Stimulated activated CD4-positive, alpha-beta T cell treated with anti-CD3 and anti-CD28 coated beads, Interleukin-12 subunit alpha, Interleukin-12 subunit beta, amount 100 ng/mL, for 24 hours (primary cell): ENCODE data around the gene CIRBP.
"Not testable (repeated sequence)": the region's sequence is repeated elsewhere in the genome, so short reads cannot be mapped to it uniquely, and the experiment has no call there.

Experiments
- DNase-seq, 2 experiments: peaks; one replicate each; pipeline ENCODE4 v3.0.0-alpha.2; 2020; ENCODE audit warnings: low read depth in 2 of 2

CIRBP gene

DNA sequence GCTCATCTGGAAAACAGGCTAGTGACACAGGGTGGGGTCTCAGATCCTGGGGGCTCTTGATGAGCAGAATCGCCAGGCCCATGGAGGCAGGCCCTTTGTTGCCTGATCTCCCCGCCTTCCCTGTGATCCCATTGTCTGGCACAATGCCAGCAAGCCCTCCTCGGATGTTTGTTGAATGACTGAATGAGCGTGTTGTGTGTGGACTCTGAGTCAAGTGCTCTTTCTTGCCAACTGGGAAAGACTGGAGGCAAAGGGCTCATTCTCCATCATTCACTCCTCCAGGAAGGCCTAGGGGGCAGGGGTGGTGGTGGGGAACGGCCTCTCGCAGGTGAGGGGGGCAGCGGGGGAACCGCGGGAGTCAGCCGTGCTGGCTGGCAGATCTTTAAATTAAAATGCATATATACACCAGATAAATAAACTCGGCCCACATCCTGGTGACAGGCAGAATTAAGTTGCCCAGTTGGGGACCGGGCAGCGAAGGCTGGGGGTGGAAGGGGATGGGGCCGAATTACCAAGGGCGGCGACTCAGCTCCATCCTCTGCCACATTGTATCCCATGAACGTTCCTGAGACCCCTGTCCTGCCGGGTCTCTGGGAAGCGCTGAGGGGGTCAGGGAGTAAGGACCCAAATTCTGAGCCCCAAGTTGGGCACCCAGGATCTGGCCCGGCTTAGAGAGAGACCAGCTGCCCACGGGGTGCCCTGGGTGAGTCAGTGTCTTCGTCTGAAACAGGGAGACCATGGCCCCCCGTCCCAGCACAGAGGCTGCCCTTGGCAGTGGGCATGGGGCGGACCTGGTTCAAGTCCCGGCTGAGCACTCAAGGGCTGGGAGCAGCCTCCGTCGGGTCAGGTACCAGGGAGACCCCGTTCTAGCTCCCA lies 41.1 kb downstream of the CIRBP start:
- no peak for DNase-seq

DNA sequence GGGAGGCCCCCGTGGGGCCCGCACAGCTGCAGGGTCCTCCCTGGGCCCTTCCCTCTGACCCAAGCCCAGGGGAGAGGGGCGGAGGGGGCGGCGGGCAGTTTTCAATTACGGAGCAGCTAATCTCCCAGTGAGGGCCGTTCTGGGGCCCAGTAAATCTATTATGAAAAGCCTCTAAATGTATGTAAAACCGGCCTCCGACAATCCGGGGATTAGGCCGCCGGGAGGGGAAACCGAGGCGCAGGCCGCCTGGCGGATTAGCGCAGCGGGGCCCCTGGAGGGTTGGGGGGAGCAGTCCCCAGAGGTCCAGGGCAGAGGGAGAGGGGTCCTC lies 41.7 kb downstream of the CIRBP start:
- DNase-seq = no peak

DNA sequence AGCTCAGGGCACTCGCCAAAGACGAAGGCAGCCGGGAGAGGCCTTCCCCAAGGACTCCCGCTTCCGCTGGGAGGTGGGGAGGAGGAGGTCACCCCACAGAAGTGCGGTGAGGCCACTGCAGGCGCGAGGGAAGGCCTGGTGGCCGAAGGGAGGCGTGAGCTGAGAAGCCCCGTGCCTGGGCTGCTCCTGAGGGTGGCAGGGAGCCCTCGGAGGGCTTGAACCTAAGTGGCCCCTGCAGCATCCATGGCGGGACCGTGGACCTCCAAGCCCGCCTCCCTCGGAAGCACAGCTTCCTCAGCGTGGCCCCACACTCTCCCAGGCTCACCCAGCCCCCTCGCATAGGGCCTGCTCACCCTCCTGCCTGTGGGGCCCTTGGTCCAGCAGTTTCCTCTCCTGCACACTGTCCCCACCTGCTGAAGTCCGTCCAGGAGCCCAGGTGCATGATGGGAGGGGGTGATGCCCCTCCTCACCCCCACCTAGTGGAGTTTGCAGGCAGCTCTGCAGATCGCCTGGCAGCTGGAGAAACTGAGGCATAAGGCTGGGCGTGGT lies 42.5 kb downstream of the CIRBP start:
- DNase-seq = no peak

DNA sequence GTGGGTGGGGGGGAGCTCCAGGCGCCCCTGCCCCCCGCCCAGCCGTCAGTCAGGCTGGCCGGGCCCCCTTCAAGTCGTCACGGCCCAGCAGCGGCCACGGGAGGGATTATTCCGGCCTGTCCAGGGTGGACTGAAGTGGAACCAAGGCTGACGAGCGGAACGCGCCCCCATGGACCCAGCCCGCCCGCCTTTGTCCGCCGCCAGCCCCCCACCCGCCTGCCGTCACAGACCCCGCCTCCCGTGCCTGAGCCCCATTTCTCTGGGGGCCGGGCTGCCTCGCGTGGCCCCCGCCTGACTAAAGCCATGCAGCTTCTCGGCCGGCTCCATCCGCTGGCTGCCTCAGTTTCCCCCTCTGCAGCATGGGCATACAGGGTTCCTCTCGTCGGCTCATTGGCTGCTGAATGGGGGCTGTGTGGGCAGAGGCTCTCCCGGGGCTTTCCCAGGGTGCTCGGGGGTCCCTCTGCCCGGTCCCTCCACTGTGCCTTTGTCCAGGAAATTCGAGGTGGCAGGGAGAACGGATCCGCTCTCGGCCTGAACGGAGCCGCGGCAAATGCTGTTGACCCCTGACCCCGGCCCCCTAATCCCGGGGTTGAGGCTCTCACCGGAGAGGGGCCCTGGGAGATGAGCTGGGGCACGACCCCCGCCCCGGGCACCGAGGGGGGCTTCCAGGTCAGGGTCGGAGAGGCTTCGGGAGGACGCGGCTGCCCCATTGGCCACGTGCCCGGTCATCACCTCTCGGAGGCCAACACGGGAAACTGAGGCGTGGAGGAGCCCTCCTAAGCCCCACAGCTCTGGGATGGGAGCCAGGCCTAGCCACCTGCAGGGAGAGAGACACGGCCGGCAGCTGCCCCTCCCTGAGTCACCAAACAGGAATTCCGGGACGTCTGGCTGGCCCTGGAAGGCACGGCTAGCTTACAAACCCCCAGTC lies 43.9 kb downstream of the CIRBP start:
- no peak for DNase-seq

DNA sequence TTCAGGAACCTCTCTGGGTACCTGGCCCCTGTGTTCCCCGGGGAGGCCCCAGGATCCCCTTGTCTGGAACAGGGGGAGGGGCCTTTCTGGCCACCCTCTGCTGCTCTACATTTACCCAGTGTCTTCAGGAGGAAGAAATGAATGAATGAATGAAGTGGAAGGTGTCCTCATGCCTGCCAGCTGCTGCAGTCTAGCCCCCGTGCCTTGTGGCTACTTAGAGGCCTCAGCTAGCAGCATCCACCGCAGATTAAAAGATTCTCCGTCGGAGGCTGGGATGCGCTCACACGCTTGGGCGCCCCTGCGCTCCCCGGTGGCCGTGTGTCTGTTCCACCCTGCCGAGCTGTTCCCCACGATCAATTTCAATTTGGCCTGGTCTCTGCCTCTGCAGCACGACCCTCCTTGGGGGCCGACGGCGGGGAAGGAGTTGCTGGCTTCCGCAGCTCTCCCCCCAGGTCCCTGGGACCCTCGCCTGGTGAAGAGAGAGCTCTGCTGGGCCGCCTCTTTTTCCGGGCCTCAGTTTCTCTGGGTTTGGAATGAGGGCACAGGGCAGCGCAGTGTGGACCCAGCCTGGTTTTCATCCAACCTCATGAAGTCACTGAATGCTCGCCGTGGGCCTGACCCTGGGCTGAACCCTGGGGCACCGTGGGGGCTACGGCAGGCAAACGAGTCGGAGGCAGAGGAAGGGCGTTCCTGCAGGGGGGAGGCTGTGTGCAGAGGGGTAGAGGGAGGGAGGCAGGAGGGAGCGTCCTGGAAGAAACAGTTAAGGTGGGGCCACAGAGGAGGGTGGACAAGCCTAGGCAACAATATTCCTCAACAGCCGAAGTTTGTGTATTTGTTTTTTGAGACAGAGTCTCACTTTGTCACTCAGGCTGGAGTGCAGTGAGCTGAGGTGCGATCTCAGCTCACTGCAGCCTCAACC lies 44.8 kb downstream of the CIRBP start:
- DNase-seq = no peak

DNA sequence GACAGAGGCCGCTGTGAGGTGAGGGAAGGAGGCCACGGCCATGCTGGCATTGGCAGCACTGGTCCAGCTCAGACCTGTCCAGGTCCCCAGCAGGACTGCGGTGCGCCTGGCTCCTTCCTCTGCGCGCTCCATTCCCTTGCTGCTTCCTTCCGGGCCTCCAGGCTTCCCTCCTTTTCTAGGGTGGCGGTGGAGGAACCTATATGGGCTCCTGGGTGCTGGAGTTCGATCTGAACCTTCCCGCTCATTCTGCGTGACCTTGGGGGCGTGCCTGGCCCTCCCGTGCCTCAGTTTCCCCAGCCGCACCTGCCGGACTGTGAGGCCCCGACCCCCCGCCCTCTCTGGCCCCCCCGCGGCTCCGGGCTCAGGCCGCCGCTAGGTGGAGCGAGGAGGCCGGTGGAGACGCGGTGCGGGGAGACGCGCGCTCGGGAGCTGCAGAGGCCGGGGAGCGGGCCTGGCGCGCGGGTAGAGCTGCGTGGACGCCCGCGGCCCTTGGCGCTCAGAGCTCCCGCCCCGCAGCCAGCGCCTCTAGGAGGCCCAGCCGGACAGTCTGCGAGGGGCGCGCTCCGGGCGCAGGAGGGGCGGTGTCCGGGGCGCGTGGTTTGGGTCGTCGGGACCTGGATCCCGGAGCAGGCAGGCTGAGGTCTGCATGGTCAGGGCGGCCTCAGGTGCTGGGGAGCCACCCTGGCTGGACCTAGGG lies 46.5 kb downstream of the CIRBP start:
- DNase-seq = peak in 1 of 2 experiments; percentile 21

DNA sequence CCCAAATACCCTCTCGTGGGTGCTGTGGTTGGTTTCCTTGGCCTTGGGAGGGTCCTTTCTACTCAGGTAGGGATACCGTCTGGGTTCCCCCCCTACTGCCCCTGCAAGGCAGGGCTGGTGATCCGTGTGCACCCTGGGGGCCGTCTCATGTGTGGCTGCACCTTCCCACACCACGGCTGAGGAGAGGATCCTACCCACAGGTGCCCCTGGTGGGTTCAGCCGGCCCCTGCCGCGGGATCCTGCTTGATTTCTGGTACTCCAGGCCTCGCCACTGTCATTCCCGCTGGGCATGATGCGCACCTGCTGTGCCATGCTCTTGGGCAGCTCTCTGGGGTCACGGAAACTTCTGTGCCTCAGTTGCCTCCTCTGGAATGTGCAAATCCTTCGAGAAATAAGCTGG lies 47.3 kb downstream of the CIRBP start:
- DNase-seq = no peak

DNA sequence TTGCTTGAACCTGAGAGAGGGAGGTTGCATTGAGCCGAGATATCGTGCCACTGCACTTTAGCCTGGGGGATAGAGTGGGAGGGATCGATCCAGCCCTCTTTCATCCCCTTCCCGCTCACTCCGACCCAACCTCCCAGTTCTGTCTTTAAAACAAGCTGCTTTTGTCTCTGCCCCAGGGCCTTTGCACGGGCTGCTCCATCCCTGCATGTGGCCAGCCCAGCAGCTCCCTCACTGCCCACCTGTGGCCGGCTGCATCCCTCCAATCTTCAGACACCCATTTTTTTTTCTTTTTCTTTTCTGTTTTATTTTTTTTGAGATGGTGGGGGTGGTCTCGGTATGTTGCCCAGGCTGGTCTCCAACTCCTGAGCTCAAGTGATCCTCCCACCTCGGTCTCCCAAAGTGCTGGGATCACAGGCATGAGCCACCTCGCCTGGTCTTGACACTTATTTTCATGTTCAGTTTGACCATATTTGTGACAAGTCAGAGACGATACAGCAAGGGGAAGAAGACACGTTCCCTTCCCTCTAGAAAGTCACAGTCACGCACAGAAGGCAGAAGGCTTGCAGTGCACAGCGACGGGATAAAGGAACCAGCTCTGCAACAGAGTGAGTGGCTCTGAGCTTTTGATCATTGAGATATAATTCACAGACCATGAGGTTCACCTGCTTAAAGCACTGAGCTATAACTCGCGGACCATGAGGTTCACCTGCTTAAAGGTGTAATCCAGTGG lies 48.3 kb downstream of the CIRBP start:
- DNase-seq = no peak

DNA sequence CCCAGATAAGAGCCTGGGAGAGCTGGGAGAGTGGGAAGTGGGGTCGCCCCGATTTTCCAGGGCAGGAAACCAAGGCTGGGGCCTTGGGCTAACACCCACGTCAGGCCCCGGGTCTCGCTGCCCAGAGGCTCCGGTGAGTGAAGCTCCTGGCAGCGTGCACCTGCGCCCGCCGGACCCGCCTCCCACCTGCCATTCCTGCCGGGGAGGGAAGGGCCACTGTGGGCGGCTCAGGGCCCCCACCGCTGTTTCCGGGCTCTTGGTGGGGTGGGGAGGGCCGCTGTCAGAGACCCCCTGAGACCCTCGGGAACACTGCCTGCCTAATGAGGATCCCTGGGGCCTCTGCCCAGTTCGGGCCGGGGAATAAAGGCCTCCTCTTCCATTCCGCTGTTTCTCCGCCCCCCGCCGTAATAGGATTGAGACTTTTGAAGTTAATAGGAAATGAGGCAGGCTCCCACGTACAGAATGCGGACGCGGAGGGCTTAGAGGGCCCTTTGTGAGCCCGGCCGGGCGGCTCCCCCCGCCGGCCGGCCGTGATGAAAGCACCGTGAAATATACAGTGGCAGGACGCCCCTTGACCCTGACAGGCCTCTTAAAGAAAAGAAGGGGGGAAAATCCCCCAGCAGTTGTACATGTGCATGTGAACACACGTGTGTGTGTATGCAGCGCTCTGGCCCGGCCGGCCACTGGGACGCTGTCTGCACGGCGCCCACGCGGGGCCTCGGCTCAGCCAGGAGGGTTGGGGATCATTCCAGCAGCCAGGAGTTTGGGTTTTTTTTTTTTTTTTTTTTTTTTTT lies 49.7 kb downstream of the CIRBP start:
- no peak for DNase-seq

DNA sequence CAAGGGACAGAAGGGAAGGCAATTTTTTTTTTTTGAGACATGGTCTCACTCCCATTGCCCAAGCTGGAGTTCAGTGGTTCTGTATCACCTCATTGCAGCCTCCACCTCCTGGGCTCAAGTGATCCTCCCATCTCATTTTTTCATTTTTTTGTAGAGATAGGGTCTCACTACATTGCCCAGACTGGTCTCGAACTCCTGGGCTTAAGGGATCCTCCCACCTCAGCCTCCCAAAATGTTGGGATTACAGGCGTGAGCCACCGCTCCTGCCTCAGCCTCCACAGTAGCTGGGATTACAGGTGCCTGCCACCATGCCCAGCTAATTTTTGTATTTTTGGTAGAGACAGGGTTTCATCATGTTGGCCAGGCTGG lies 51.1 kb downstream of the CIRBP start:
- not testable (repeated sequence) for DNase-seq

DNA sequence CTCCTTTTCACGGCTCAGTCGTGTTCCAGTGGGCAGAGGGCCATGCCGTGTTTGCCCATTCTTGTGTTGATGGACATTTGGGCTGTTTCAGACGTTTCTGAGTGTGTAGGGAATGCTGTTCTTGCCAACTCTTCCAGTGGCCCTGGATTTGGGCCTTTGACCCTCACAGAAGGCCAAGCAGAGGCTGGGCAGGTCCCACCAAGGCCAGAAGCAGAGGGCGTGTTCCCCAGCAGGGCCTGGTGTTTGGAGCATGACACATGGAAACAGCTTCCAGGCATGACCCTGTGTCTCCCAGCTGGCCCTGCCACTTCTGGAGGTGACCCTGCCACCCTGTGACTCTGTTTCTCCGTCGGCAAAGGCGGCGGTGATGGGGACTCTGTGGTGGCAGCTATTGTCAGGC lies 52.4 kb downstream of the CIRBP start:
- DNase-seq = no peak

DNA sequence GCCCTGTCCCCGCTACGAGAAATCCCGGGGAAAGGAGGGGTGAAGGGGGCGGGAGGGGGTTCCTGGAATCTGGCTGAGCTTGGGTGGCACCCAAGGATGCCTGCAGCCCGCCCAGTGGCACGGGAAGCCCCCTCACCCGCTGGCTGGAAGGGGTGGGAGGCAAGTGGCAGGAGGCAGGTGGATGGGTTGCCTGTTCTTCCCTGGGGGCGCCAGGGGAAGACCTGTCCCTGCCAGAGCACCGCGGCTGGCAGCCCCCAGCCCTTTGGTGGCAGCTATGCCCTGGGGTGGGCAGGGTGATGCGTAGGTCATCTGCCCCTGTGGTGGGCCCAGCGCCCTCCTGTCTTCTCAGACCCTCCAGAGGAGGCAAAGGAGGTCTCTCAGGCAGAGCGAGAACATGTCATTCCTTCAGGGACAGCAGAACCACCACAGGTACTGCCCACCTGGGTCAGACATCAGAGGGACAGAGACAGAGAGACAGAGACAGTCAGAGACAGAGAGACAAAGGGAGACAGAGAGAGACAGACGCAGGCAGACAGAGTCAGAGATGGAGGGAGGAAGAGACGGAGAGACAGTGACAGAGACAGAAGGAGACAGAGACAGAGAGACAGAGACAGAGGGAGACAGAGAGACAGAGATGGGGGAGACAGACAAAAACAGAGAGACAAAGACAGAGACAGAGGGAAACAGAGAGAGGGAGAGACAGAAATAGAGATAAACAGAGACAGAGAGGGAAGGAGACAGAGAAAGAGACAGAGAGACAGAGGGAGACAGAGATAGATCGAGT lies 53.3 kb downstream of the CIRBP start:
- no peak for DNase-seq

DNA sequence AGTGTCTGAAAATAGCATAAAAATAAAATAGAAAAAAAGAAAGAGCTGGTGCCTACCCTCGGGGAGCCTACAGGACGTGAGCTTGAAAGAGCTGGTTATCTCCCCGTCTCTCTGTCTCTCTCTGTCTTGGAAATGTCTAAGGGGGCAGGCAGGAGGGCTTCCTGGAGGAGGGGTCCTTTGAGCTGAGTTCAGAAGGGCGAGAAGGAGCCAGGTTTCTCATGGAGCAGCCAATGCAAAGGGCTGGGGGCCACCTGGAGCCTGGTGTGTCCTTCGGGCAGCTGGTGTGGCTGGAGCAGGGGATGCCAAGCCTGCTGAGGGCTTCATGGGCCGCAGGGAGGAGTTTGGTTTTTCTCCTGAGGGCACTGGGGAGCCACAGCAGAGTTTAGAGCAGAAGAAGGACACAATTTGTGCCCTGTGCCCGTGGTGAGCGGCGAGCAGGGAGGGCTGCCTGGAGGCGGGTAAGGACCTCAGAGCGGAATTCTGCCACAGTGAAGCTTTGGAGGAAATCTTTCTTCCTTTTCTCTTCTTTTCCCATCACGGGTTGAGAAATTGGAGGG lies 55.2 kb downstream of the CIRBP start:
- no peak for DNase-seq
